ENCODE results near the gene HBD. TPM values are rescaled to one million over a fixed set of nuclear protein-coding genes. Genes with fewer than 3 reads are reported as not detected.
"Not testable (repeated sequence)": the region's sequence is repeated elsewhere in the genome, so short reads cannot be mapped to it uniquely, and the experiment has no call there.

Gene HBD
- total and polyA plus RNA-seq, 9 of the 15 experiments (the other 6 are each of a cell fraction or from before 2014, with no cell fraction given): 11.8 to 169 (median 36.0) TPM

DNA sequence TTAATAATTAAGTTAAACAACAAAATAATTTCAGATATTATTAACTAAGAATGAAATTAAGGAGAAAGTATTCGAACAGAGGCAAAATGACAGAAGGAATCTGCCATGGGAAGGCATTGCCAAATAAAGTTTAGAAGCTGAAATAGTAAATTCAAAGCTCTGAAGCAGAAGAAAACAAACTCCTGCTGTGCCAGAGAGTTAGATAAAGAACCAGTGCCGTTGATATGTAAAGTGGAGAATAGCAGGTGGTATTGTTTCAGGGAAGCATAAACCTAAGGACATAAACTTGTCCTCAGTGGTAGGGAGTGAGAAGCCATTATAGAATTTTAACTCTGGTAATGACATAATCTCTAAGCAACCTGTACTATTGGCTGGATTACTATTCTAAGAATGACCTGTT, 23.0 kb upstream of the HBD start (continued):
- TF ChIP-seq POLR2H (tag; IDR thresholded peaks at IDR 0.05; ENCODE audit: low read depth) (0 out of 2 replicates have a peak, but pooled peaks have one; percentile 29), RBM14 (IDR thresholded peaks at IDR 0.05; ENCODE audit: borderline replicate concordance, insufficient read depth, low read depth, low read length) (no peak), GMEB1 (CRISPR knock-in tag; IDR thresholded peaks at IDR 0.05) (no peak)

- peak in 1 of 4 experiments; percentile 32 for DNase-seq (ENCODE audit: extremely low read depth in 1 of 4, low spot score in 3 of 4)
- H4K20me1 ChIP-seq (replicated peaks; ENCODE audit: control insufficient read depth, insufficient read depth, low read length); H3K9me1 ChIP-seq (ENCODE audit: control insufficient read depth, insufficient read depth, low read length); CTCF ChIA-PET (ENCODE audit: low intra/inter-chr PET ratio); H3K9me3 ChIP-seq (replicated peaks; ENCODE audit: control insufficient read depth, insufficient read depth, low read depth, low read length); H3K27me3 ChIP-seq (ENCODE audit: control insufficient read depth in 2 of 2, insufficient read depth in 2 of 2, low read length in 2 of 2); intact Hi-C loops (cut with micrococcal nuclease); in situ Hi-C loops (cut with MboI): not testable (repeated sequence)
- TSS peak; percentile 73 for BruUV-seq (replicated peaks)
- peak within 1 kb of the TSS; percentile 94 for H3K4me2 ChIP-seq (ENCODE audit: insufficient read depth, low read length)
- H3K9ac ChIP-seq (ENCODE audit: insufficient read depth in 1 of 2, low read depth in 2 of 2, low read length in 2 of 2): peak within 1 kb of the TSS; percentile 70 to 85; a peak in 3 of 4 replicates
- ATAC-seq: peak; percentile 85
- POLR2A ChIA-PET: interaction anchor here (0.6 to 6.9 kb wide), 8 partner anchors 12 to 37 kb away, joined by 3 to 30 read pairs (median 4); partner anchors contain the start of gene HBE1
- H2AFZ ChIP-seq (ENCODE audit: low read depth, low read length): peak within 1 kb of the TSS; percentile 16; the same call in 1 of the 2 replicates
- peaks cover 25 to 40% of the 10 kb centered on the region in 2 experiments for H3K4me1 ChIP-seq (replicated peaks in 1 of 2; ENCODE audit: control insufficient read depth in 2 of 2, insufficient read depth in 2 of 2, low read length in 2 of 2)
- H3K4me3 ChIP-seq: peak within 1 kb of the TSS; percentile 58
- WGBS (ENCODE audit: insufficient coverage, low coverage, missing lambda C conversion rate): 4% methylated on average over 3 of the region's 9 CpGs
- peak; percentile 100 for FAIRE-seq
- peak within 1 kb of the TSS; percentile 67 for H3K27ac ChIP-seq (ENCODE audit: extremely low read depth, low read depth, low read length)
- H3K79me2 ChIP-seq (ENCODE audit: control insufficient read depth, insufficient read depth, low read length): peaks cover 67% of the 10 kb centered on the region
- H3K36me3 ChIP-seq (ENCODE audit: control insufficient read depth, insufficient read depth, low read length): peaks cover 20% of the 10 kb centered on the region
- peak; percentile 54; the same call in 1 of the 2 replicates for TF ChIP-seq NFIC (IDR thresholded peaks at IDR 0.05)
- TF ChIP-seq SMARCA4 (IDR thresholded peaks at IDR 0.05): peak; percentile 60; the same call in 1 of the 2 replicates
- peak; percentile 22; the same call in 1 of the 2 replicates for TF ChIP-seq CREB3L1 (IDR thresholded peaks at IDR 0.05; ENCODE audit: borderline replicate concordance, low read depth)
- TF ChIP-seq RAD21 (CRISPR knock-in tag; conservative IDR thresholded peaks at IDR 0.05 in 1 of 2, IDR thresholded peaks at IDR 0.05 in 1 of 2): peak; percentile 14 to 21; a peak in 1 of 4 replicates
- TF ChIP-seq ZEB2 (IDR thresholded peaks at IDR 0.05): peak; percentile 23; the same call in 1 of the 2 replicates
- peak; percentile 47; the same call in 1 of the 2 replicates for TF ChIP-seq CC2D1A (IDR thresholded peaks at IDR 0.05)
- TF ChIP-seq TAF9B (IDR thresholded peaks at IDR 0.05; ENCODE audit: partially characterized antibody): peak; percentile 29
- peak; percentile 19; the same call in 1 of the 2 replicates for TF ChIP-seq ELF4 (CRISPR knock-in tag; IDR thresholded peaks at IDR 0.05)
- 0 out of 2 replicates have a peak, but pooled peaks have one; percentile 41 for TF ChIP-seq SMARCC2 (IDR thresholded peaks at IDR 0.05; ENCODE audit: low read depth)
- TF ChIP-seq POLR2B (IDR thresholded peaks at IDR 0.05; ENCODE audit: low read depth, partially characterized antibody): peak; percentile 31
- peak; percentile 86 for TF ChIP-seq CEBPB (tag; IDR thresholded peaks at IDR 0.05)
- TF ChIP-seq SMARCE1 (IDR thresholded peaks at IDR 0.05): 0 out of 2 replicates have a peak, but pooled peaks have one; percentile 44
- TF ChIP-seq, protein P1, sequence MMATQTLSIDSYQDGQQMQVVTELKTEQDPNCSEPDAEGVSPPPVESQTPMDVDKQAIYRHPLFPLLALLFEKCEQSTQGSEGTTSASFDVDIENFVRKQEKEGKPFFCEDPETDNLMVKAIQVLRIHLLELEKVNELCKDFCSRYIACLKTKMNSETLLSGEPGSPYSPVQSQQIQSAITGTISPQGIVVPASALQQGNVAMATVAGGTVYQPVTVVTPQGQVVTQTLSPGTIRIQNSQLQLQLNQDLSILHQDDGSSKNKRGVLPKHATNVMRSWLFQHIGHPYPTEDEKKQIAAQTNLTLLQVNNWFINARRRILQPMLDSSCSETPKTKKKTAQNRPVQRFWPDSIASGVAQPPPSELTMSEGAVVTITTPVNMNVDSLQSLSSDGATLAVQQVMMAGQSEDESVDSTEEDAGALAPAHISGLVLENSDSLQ (IDR thresholded peaks at IDR 0.05): 0 out of 2 replicates have a peak, but pooled peaks have one; percentile 11
Measured at GRCh38 chr11:5254646-5255413, 20.5 kb upstream of the HBD start, which contains the start of gene HBG2. Gene HBG2, minus strand, starts transcription at chr11:5254781. Its CDS starts 53 bp downstream, at chr11:5254728.

All from K562 (cell line).